Keratinocyte (primary cell): ENCODE data around the gene BAZ1B. TPM values are rescaled to one million over a fixed set of nuclear protein-coding genes. Genes with fewer than 3 reads are reported as not detected.
"Not testable (repeated sequence)": the region's sequence is repeated elsewhere in the genome, so short reads cannot be mapped to it uniquely, and the experiment has no call there.

Source experiments
- DNase-seq: peaks from one replicate; pipeline ENCODE4 v3.0.0-alpha.2; 2011; ENCODE audit warnings: low read depth, missing footprints, low spot score
- FAIRE-seq: peaks from 2 replicates; lab custom pipeline; 2011; peaks lifted over from hg19 to GRCh38; lab: Jason Lieb, UNC
- H2AFZ ChIP-seq: 2 replicates; pipeline ENCODE4 v1.6.0; 2012; ENCODE audit warnings: low read length, control low read depth, inconsistent platforms; ENCODE audit not compliant: control insufficient read depth
- H3K27ac ChIP-seq: 2 replicates; pipeline ENCODE4 v1.5.1; 2011; ENCODE audit warnings: low read length; ENCODE audit not compliant: control insufficient read depth, insufficient read depth
- H3K27me3 ChIP-seq: 3 replicates; pipeline ENCODE4 v1.6.0; 2011; ENCODE audit warnings: low read length; ENCODE audit not compliant: control insufficient read depth, insufficient read depth; ENCODE audit errors: extremely low read depth
- H3K36me3 ChIP-seq, 2 experiments: 2 replicates in 1 of 2; 3 replicates in 1 of 2; pipeline ENCODE4 v1.5.1; 2011; ENCODE audit warnings: low read length in 2 of 2, mild to moderate bottlenecking in 1 of 2; ENCODE audit not compliant: control insufficient read depth in 2 of 2, insufficient read depth in 2 of 2; ENCODE audit errors: extremely low read depth in 1 of 2
- H3K4me1 ChIP-seq: 3 replicates; pipeline ENCODE4 v1.5.1; 2011; ENCODE audit warnings: low read length; ENCODE audit not compliant: control insufficient read depth, insufficient read depth; ENCODE audit errors: extremely low read depth
- H3K4me2 ChIP-seq: 3 replicates; pipeline ENCODE4 v1.6.0; 2011; ENCODE audit warnings: low read depth, low read length; ENCODE audit not compliant: control insufficient read depth, insufficient read depth; ENCODE audit errors: extremely low read depth
- H3K4me3 ChIP-seq, 3 experiments: fragments of 200-600 bp in 1 of 3; sonication (generic) in 1 of 3; 2 replicates in 2 of 3; 3 replicates in 1 of 3; pipeline ENCODE4 v1.5.1; 2011 to 2016; ENCODE audit warnings: low read length in 3 of 3, mild to moderate bottlenecking in 3 of 3, control low read depth in 2 of 3, inconsistent platforms in 1 of 3, low read depth in 1 of 3, mixed read lengths in 1 of 3, mixed run types in 1 of 3, moderate library complexity in 1 of 3; ENCODE audit not compliant: control insufficient read depth in 2 of 3, insufficient read depth in 2 of 3; ENCODE audit errors: extremely low read depth in 1 of 3
- H3K79me2 ChIP-seq: 2 replicates; pipeline ENCODE4 v1.6.0; 2012; ENCODE audit warnings: low read length; ENCODE audit not compliant: control insufficient read depth, insufficient read depth
- H3K9ac ChIP-seq: 3 replicates; pipeline ENCODE4 v1.6.0; 2011; ENCODE audit warnings: low read length; ENCODE audit not compliant: control insufficient read depth, insufficient read depth; ENCODE audit errors: extremely low read depth
- H3K9me1 ChIP-seq: 3 replicates; pipeline ENCODE4 v1.6.0; 2011; ENCODE audit warnings: low read length; ENCODE audit not compliant: control insufficient read depth, insufficient read depth; ENCODE audit errors: extremely low read depth
- H3K9me3 ChIP-seq: 2 replicates; pipeline ENCODE4 v1.5.1; 2012; ENCODE audit warnings: low read depth, low read length; ENCODE audit not compliant: control insufficient read depth
- H4K20me1 ChIP-seq: 3 replicates; pipeline ENCODE4 v1.6.0; 2011; ENCODE audit warnings: low read length; ENCODE audit not compliant: control insufficient read depth, insufficient read depth; ENCODE audit errors: extremely low read depth
- CTCF ChIP-seq, 3 experiments: IDR thresholded peaks in 1 of 3; conservative IDR thresholded peaks in 1 of 3; optimal IDR thresholded peaks in 1 of 3; 2 replicates in 2 of 3; 3 replicates in 1 of 3; pipeline versions ENCODE3 to v1.5.1; 2011; ENCODE audit warnings: low read length in 3 of 3, mild to moderate bottlenecking in 3 of 3, moderate library complexity in 2 of 3, control low read depth in 1 of 3, inconsistent platforms in 1 of 3; ENCODE audit not compliant: insufficient read depth in 2 of 3; ENCODE audit errors: extremely low read depth in 1 of 3
- EZH2 ChIP-seq: IDR thresholded peaks from one replicate; pipeline ENCODE4 v1.6.1; 2012; ENCODE audit warnings: inconsistent platforms, mild to moderate bottlenecking, low read length, moderate library complexity
- dilution Hi-C: fragments of 300-500 bp; cut with MboI; formaldehyde crosslinking; loops from one replicate; pipeline ENCODE4 v1.7.0; 2020; ENCODE audit warnings: low sequenced_read_pairs; ENCODE audit not compliant: extremely low pct_ligation_motif_present
- polyA plus RNA-seq, 5 experiments: library from polyadenylated mRNA; depleted of rRNA in 3 of 5; stranded (reverse) in 3 of 5; stranded (forward) in 1 of 5; unstranded in 1 of 5; fragments of >200 nt; gene quantifications; 1 replicate in 1 of 5; 2 replicates in 3 of 5; 3 replicates in 1 of 5; pipeline versions ENCODE4 v1.2.1 to v1.2.3, GENCODE V29; 2011 to 2012; ENCODE audit warnings: missing spikeins in 2 of 5, low read depth in 1 of 5, low replicate concordance in 1 of 5

The BAZ1B gene
- polyA plus RNA-seq, 1 donor (not counting 4 experiments of a cell fraction or from before 2014, with no cell fraction given), result 24.3 TPM

GRCh38 chr7:73555411-73555982 lies 33.4 kb upstream of the BAZ1B start:
- Histone ChIP-seq H3K4me1 (peaks cover 25% of the 10 kb centered on the region), H4K20me1 (peaks cover 6% of the 10 kb centered on the region), H3K9me1 (peaks cover 6% of the 10 kb centered on the region), H3K9ac (peak overlapping the region; percentile 92), H3K4me3 (peak overlapping the region; percentile 70 to 96 (median 82)), H3K79me2 (peaks cover 53% of the 10 kb centered on the region), H3K9me3 (no peaks in the 10 kb centered on the region), H3K27ac (peak overlapping the region; percentile 50), H3K4me2 (peak overlapping the region; percentile 86), H3K27me3 (no peaks in the 10 kb centered on the region), H2AFZ (no peak overlapping the region), H3K36me3 (peaks cover 3 to 8% of the 10 kb centered on the region in 2 experiments)
- no peak for TF ChIP-seq CTCF (optimal IDR thresholded peaks at IDR 0.05 in 1 of 3, IDR thresholded peaks at IDR 0.05 in 1 of 3, conservative IDR thresholded peaks at IDR 0.05 in 1 of 3; ENCODE audit: extremely low read depth in 1 of 3, insufficient read depth in 2 of 3, low read length in 3 of 3)
- no peak for TF ChIP-seq EZH2
- FAIRE-seq, result peak; percentile 17
- dilution Hi-C loops, result no loop called here
- DNase-seq, result no peak

- H3K9ac ChIP-seq, H3K4me1 ChIP-seq, H2AFZ ChIP-seq, H3K4me3 ChIP-seq, DNase-seq, dilution Hi-C loops, FAIRE-seq, H3K9me3 ChIP-seq, H3K9me1 ChIP-seq, H4K20me1 ChIP-seq, H3K27me3 ChIP-seq, H3K27ac ChIP-seq, H3K4me2 ChIP-seq: not testable (repeated sequence)
- Histone ChIP-seq H3K79me2 (peaks cover 75% of the 10 kb centered on the region), H3K36me3 (peaks cover 8 to 13% of the 10 kb centered on the region in 2 experiments)
Measured at GRCh38 chr7:73550093-73550492, 28.0 kb upstream of the BAZ1B start.

GRCh38 chr7:73549176-73549575 lies 27.1 kb upstream of the BAZ1B start:
- no peak overlapping the region for H3K4me3 ChIP-seq
- H3K36me3 ChIP-seq, result peaks cover 8 to 10% of the 10 kb centered on the region in 2 experiments
- no peak overlapping the region for H3K27ac ChIP-seq
- no peaks in the 10 kb centered on the region for H3K9me1 ChIP-seq
- H3K79me2 ChIP-seq, result peaks cover 71% of the 10 kb centered on the region
- no peak overlapping the region for H3K4me2 ChIP-seq
- H3K27me3 ChIP-seq, result no peaks in the 10 kb centered on the region
- no peak overlapping the region for H2AFZ ChIP-seq
- FAIRE-seq, result no peak
- TF ChIP-seq EZH2 (no peak), CTCF (optimal IDR thresholded peaks at IDR 0.05 in 1 of 3, IDR thresholded peaks at IDR 0.05 in 1 of 3, conservative IDR thresholded peaks at IDR 0.05 in 1 of 3; ENCODE audit: extremely low read depth in 1 of 3, insufficient read depth in 2 of 3, low read length in 3 of 3) (no peak)
- no peaks in the 10 kb centered on the region for H3K4me1 ChIP-seq
- H3K9ac ChIP-seq, result no peak overlapping the region
- DNase-seq, result no peak
- no peaks in the 10 kb centered on the region for H3K9me3 ChIP-seq
- H4K20me1 ChIP-seq, result peaks cover 2% of the 10 kb centered on the region
- dilution Hi-C loops, result no loop called here
